Liver (tissue), 9 donors: ENCODE data around the gene ALX4. TPM values are rescaled to one million over a fixed set of nuclear protein-coding genes. Genes with fewer than 3 reads are reported as not detected.

Source experiments
- DNase-seq: peaks from one replicate; pipeline ENCODE4 v3.0.0-alpha.2; 2017; ENCODE audit warnings: low spot score
- H3K27ac ChIP-seq, 2 donors: one replicate each; pipeline ENCODE4 v1.7.0; 2013; ENCODE audit warnings: inconsistent platforms in 2 of 2, low read length in 2 of 2, control low read depth in 1 of 2, low read depth in 1 of 2, mild to moderate bottlenecking in 1 of 2
- H3K27me3 ChIP-seq, 4 donors: one replicate each; pipeline versions ENCODE4 v1.6.1 to v1.7.0; 2013; ENCODE audit warnings: low read length in 3 of 4, inconsistent platforms in 1 of 4, mild to moderate bottlenecking in 1 of 4, moderate library complexity in 1 of 4; ENCODE audit not compliant: control insufficient read depth in 4 of 4, insufficient read depth in 4 of 4
- H3K36me3 ChIP-seq, 4 donors: one replicate each; pipeline versions ENCODE4 v1.6.1 to v1.7.0; 2013; ENCODE audit warnings: low read length in 3 of 4, mild to moderate bottlenecking in 3 of 4, low read depth in 1 of 4, moderate library complexity in 1 of 4; ENCODE audit not compliant: control insufficient read depth in 4 of 4, insufficient read depth in 3 of 4
- H3K4me1 ChIP-seq, 4 donors: one replicate each; pipeline versions ENCODE4 v1.6.1 to v1.7.0; 2013; ENCODE audit warnings: low read length in 3 of 4, mild to moderate bottlenecking in 3 of 4, moderate library complexity in 1 of 4; ENCODE audit not compliant: control insufficient read depth in 4 of 4, insufficient read depth in 4 of 4
- H3K4me3 ChIP-seq, 3 donors: one replicate each; pipeline versions ENCODE4 v1.6.1 to v1.7.0; 2013; ENCODE audit warnings: low read length in 3 of 3, control low read depth in 1 of 3, low read depth in 1 of 3, mild to moderate bottlenecking in 1 of 3
- H3K9ac ChIP-seq, 2 donors: one replicate each; pipeline ENCODE4 v1.7.0; 2013; ENCODE audit warnings: low read length in 2 of 2, mild to moderate bottlenecking in 2 of 2, moderate library complexity in 2 of 2, control low read depth in 1 of 2, low read depth in 1 of 2
- H3K9me3 ChIP-seq, 4 donors: one replicate each; pipeline versions ENCODE4 v1.6.1 to v1.7.0; 2013; ENCODE audit warnings: low read length in 3 of 4; ENCODE audit not compliant: control insufficient read depth in 4 of 4
- EGR1 ChIP-seq, 2 donors: IDR thresholded peaks; 2 replicates each; pipeline ENCODE4 v1.6.1; 2016 to 2018; ENCODE audit warnings: antibody characterized with exemption in 2 of 2, low read depth in 2 of 2
- FOXA2 ChIP-seq: IDR thresholded peaks from 2 replicates; pipeline ENCODE4 v1.6.1; 2016; ENCODE audit warnings: antibody characterized with exemption
- HNF4G ChIP-seq: IDR thresholded peaks from 2 replicates; pipeline ENCODE4 v1.6.1; 2016; ENCODE audit warnings: antibody characterized with exemption
- JUND ChIP-seq, 2 donors: IDR thresholded peaks; 2 replicates each; pipeline ENCODE4 v1.6.1; 2016; ENCODE audit warnings: antibody characterized with exemption in 2 of 2
- NR2F2 ChIP-seq: IDR thresholded peaks from 2 replicates; pipeline ENCODE4 v1.6.1; 2016; ENCODE audit warnings: antibody characterized with exemption
- RAD21 ChIP-seq, 2 donors: IDR thresholded peaks; 2 replicates each; pipeline ENCODE4 v1.6.1; 2016; ENCODE audit warnings: antibody characterized with exemption in 2 of 2, mild to moderate bottlenecking in 2 of 2
- WGBS: extraction: QIAGEN DNeasy Blood & Tissue Kit; methylation state at CpG from one replicate; pipeline ENCODE4 v1.1.7; 2013; 5-methylcytosine and 5-hydroxymethylcytosine counted together
- polyA plus RNA-seq, 2 donors: library from polyadenylated mRNA; stranded (reverse) in 1 of 2; unstranded in 1 of 2; fragments of 200-250 nt in 1 of 2; fragments of >200 nt in 1 of 2; fragmentation: Nextera tagmentation in 1 of 2; extraction: Ambion mirVana in 1 of 2; gene quantifications; one replicate each; pipeline versions ENCODE4 v1.2.1 to v1.2.3, GENCODE V29; 2013 to 2015
- total RNA-seq, 2 donors: library from RNA; depleted of rRNA; stranded (reverse); fragments of >200 nt; gene quantifications; one replicate each; pipeline ENCODE4 v1.2.3, GENCODE V29; 2014
- TF ChIP-seq, protein P1 (sequence below): IDR thresholded peaks from 2 replicates; pipeline ENCODE4 v1.6.1; 2016; ENCODE audit warnings: antibody characterized with exemption, mild to moderate bottlenecking
- TF ChIP-seq, protein P2 (sequence below): fragments of 150-350 bp; IDR thresholded peaks from 2 replicates; pipeline ENCODE4 v1.5.1; 2017; ENCODE audit warnings: improper control_type of control experiment, low read depth, low read length; ENCODE audit not compliant: missing input control
- donor health status: healthy.
- donor health status: healthy.
- donor health status: healthy.
- donor health status: healthy.
- donor health status: healthy.

The ALX4 gene
- total and polyA plus RNA-seq, 4 donors: not detected

DNA sequence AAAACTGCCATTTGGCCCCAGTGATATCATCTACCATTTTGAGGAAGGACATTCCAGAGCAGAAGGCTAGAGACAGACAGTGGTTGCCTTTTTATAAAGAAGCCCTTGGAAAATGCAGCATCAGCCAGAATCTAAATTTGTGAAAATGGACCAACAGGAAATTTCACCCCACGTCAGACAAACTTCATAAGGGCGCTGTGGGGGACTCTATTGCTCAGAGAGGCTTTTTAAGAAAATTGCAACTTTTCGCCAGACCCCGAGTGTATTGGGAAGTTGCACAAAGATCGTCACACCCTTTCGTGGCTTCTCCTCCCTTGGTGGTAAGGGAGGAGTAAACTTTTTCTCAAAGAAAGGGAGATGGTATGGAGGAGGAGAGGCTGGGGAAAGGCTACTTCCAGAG is 12.3 kb upstream of the ALX4 start:
- Histone ChIP-seq H3K4me1 (peaks cover 0 to 7% (median under 1%) of the 10 kb centered on the region in 4 donors), H3K27ac (no peak overlapping the region), H3K27me3 (peaks cover 5 to 50% (median 15%) of the 10 kb centered on the region in 4 donors), H3K36me3 (no peaks in the 10 kb centered on the region), H3K9me3 (no peaks in the 10 kb centered on the region), H3K9ac (no peak overlapping the region), H3K4me3 (no peak overlapping the region)
- 10% methylated on average over 6 of the region's 6 CpGs for WGBS
- DNase-seq: no peak
- TF ChIP-seq EGR1 (IDR thresholded peaks at IDR 0.05; ENCODE audit: low read depth in 2 of 2): no peak
- no peak for TF ChIP-seq RAD21 (IDR thresholded peaks at IDR 0.05)
- TF ChIP-seq JUND (IDR thresholded peaks at IDR 0.05): no peak

DNA sequence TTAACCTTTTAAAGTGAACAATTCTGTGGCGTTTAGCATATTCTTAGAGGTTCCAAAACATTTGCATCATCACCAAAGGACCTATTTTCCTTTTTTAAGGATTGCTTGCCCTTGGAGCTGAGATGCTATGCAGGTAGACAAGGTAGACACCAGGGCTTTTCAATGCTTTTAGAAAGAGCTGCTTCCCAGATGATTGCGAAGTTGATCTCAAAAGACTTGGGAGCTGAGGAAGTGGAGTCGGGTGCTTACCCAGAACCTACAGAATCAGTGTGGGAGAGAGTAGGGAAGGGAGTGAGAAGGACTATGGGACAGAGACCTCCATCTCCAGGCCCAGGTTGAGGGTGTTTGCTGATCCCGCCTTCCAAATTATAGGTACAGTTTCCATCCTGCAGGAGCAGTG is 11.1 kb upstream of the ALX4 start:
- H3K9ac ChIP-seq: no peak overlapping the region
- no peak overlapping the region for H3K4me3 ChIP-seq
- TF ChIP-seq FOXA2 (no peak), HNF4G (no peak)
- TF ChIP-seq, protein P1, sequence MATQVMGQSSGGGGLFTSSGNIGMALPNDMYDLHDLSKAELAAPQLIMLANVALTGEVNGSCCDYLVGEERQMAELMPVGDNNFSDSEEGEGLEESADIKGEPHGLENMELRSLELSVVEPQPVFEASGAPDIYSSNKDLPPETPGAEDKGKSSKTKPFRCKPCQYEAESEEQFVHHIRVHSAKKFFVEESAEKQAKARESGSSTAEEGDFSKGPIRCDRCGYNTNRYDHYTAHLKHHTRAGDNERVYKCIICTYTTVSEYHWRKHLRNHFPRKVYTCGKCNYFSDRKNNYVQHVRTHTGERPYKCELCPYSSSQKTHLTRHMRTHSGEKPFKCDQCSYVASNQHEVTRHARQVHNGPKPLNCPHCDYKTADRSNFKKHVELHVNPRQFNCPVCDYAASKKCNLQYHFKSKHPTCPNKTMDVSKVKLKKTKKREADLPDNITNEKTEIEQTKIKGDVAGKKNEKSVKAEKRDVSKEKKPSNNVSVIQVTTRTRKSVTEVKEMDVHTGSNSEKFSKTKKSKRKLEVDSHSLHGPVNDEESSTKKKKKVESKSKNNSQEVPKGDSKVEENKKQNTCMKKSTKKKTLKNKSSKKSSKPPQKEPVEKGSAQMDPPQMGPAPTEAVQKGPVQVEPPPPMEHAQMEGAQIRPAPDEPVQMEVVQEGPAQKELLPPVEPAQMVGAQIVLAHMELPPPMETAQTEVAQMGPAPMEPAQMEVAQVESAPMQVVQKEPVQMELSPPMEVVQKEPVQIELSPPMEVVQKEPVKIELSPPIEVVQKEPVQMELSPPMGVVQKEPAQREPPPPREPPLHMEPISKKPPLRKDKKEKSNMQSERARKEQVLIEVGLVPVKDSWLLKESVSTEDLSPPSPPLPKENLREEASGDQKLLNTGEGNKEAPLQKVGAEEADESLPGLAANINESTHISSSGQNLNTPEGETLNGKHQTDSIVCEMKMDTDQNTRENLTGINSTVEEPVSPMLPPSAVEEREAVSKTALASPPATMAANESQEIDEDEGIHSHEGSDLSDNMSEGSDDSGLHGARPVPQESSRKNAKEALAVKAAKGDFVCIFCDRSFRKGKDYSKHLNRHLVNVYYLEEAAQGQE: no peak
- TF ChIP-seq, protein P2, sequence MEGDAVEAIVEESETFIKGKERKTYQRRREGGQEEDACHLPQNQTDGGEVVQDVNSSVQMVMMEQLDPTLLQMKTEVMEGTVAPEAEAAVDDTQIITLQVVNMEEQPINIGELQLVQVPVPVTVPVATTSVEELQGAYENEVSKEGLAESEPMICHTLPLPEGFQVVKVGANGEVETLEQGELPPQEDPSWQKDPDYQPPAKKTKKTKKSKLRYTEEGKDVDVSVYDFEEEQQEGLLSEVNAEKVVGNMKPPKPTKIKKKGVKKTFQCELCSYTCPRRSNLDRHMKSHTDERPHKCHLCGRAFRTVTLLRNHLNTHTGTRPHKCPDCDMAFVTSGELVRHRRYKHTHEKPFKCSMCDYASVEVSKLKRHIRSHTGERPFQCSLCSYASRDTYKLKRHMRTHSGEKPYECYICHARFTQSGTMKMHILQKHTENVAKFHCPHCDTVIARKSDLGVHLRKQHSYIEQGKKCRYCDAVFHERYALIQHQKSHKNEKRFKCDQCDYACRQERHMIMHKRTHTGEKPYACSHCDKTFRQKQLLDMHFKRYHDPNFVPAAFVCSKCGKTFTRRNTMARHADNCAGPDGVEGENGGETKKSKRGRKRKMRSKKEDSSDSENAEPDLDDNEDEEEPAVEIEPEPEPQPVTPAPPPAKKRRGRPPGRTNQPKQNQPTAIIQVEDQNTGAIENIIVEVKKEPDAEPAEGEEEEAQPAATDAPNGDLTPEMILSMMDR: no peak
- WGBS: 3% methylated on average over 4 of the region's 4 CpGs
- H3K27ac ChIP-seq: no peak overlapping the region
- DNase-seq: no peak
- no peaks in the 10 kb centered on the region for H3K9me3 ChIP-seq
- peaks cover 6 to 19% (median 11%) of the 10 kb centered on the region in 4 donors for H3K4me1 ChIP-seq
- peaks cover 8 to 56% (median 20%) of the 10 kb centered on the region in 4 donors for H3K27me3 ChIP-seq
- no peaks in the 10 kb centered on the region for H3K36me3 ChIP-seq

DNA sequence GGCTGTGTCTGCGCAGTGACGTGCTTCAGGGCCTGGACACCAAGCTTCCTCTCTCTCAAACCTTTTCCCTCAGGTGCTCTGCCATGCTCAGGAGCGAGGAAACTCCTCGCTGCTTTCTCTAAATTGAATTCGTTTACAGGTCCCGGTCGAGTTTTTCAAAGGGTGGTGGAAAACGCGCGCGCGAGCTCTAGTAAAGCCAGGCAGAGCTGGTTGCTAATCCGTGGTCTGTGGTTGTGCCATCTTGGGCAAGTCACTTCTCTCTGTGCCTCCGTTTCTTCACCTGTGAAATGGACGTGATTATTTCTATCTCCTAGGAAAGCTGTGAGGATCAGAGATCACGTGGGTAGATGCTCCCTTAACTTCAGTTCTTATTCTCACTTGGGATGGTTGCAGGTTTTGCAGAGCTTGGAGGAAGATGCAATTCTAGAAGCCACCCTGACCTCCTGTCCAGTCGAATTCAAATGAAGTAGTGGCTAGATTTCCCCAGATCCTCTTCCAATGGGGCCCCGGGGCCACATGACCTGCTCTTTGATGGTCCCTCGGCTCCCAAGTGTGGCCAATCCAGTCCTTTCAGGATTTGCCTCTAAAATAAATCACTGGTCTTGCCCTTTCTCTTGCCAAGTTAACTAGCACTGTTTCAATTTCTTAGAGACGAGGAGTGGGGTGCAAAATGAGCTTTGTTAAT is 10.5 kb upstream of the ALX4 start:
- Histone ChIP-seq H3K36me3 (no peaks in the 10 kb centered on the region), H3K4me3 (no peak overlapping the region), H3K9me3 (no peaks in the 10 kb centered on the region), H3K4me1 (peaks cover 7 to 22% (median 13%) of the 10 kb centered on the region in 4 donors), H3K9ac (no peak overlapping the region), H3K27me3 (peaks cover 8 to 57% (median 20%) of the 10 kb centered on the region in 4 donors), H3K27ac (no peak overlapping the region)
- DNase-seq: no peak
- no peak for TF ChIP-seq EGR1 (IDR thresholded peaks at IDR 0.05; ENCODE audit: low read depth in 2 of 2)
- TF ChIP-seq JUND (IDR thresholded peaks at IDR 0.05): no peak
- TF ChIP-seq NR2F2: no peak
- TF ChIP-seq, protein P2: no peak
- 6% methylated on average over 20 of the region's 20 CpGs for WGBS
